K562 (cell line): ENCODE data around the gene FCGBP. TPM values are rescaled to one million over a fixed set of nuclear protein-coding genes. Genes with fewer than 3 reads are reported as not detected.
"Not testable (repeated sequence)": the region's sequence is repeated elsewhere in the genome, so short reads cannot be mapped to it uniquely, and the experiment has no call there.

Source experiments
- ATAC-seq: fragments of 200-7000 bp; cut with Tn5 transposase; 3 replicates; pipeline ENCODE4 v1.9.1; 2020; ENCODE audit warnings: moderate library complexity
- BruUV-seq: library from RNA; stranded (reverse); fragments of 400-500 nt; replicated peaks from 2 replicates; lab custom pipeline; 2021; lab: Mats Ljungman, UMichigan
- CTCF ChIA-PET: fragments of 300-600 bp; formaldehyde crosslinking; extraction: SDS; loops from one replicate; lab custom pipeline; 2021; ENCODE audit warnings: low intra/inter-chr PET ratio; lab: Yijun Ruan, JAX
- POLR2A ChIA-PET: fragments of 300-600, 350-650 bp; sonication (Branson Sonifier 250); formaldehyde crosslinking; extraction: SDS; loops from one replicate; lab custom pipeline; 2021; ENCODE audit warnings: antibody characterized with exemption, inconsistent platforms; lab: Yijun Ruan, JAX
- DNase-seq, 4 experiments: peaks; one replicate each; pipeline versions ENCODE4 v3.0.0 to v3.0.0-alpha.2; 2011 to 2018; ENCODE audit warnings: low spot score in 3 of 4, mixed read lengths in 3 of 4; ENCODE audit errors: extremely low read depth in 1 of 4
- FAIRE-seq: peaks from 2 replicates; lab custom pipeline; 2011; peaks lifted over from hg19 to GRCh38; lab: Jason Lieb, UNC
- H2AFZ ChIP-seq: 2 replicates; pipeline ENCODE4 v1.6.0; 2011; ENCODE audit warnings: low read depth, low read length, control low read depth, inconsistent platforms
- H3K27ac ChIP-seq: fragments of 200-600 bp; 3 replicates; pipeline ENCODE4 v1.8.0; 2011; ENCODE audit warnings: low read depth, mild to moderate bottlenecking, control low read depth, inconsistent platforms, low read length, moderate library complexity, mixed read lengths; ENCODE audit errors: extremely low read depth
- H3K27me3 ChIP-seq, 2 experiments: fragments of 300-600 bp in 1 of 2; 2 replicates in 1 of 2; 3 replicates in 1 of 2; pipeline versions ENCODE4 v1.6.0 to v1.8.0; 2011; ENCODE audit warnings: inconsistent platforms in 2 of 2, low read length in 2 of 2, mild to moderate bottlenecking in 1 of 2, mixed read lengths in 1 of 2, moderate library complexity in 1 of 2; ENCODE audit not compliant: control insufficient read depth in 2 of 2, insufficient read depth in 2 of 2
- H3K36me3 ChIP-seq: fragments of 300-600 bp; 3 replicates; pipeline ENCODE4 v1.8.0; 2011; ENCODE audit warnings: mild to moderate bottlenecking, low read length, inconsistent platforms; ENCODE audit not compliant: control insufficient read depth, insufficient read depth
- H3K4me1 ChIP-seq, 2 experiments: fragments of 200-600 bp in 1 of 2; replicated peaks in 1 of 2; 2 replicates in 1 of 2; 3 replicates in 1 of 2; pipeline versions ENCODE4 v1.5.1 to v1.8.0; 2011; ENCODE audit warnings: inconsistent platforms in 2 of 2, low read length in 2 of 2, mild to moderate bottlenecking in 1 of 2, mixed read lengths in 1 of 2, moderate library complexity in 1 of 2; ENCODE audit not compliant: control insufficient read depth in 2 of 2, insufficient read depth in 2 of 2
- H3K4me2 ChIP-seq: 2 replicates; pipeline ENCODE4 v1.6.1; 2011; ENCODE audit warnings: low read length, control low read depth, inconsistent platforms, mixed read lengths; ENCODE audit not compliant: insufficient read depth
- H3K4me3 ChIP-seq: fragments of 200-600 bp; sonication (generic), shearing (Covaris generic); 2 replicates; pipeline ENCODE4 v1.5.1; 2016; ENCODE audit warnings: control low read depth, inconsistent platforms
- H3K79me2 ChIP-seq: fragments of 200-600 bp; 3 replicates; pipeline ENCODE4 v1.8.0; 2011; ENCODE audit warnings: low read length, inconsistent platforms; ENCODE audit not compliant: control insufficient read depth, insufficient read depth
- H3K9ac ChIP-seq, 2 experiments: 2 replicates each; pipeline versions ENCODE4 v1.6.0 to v1.6.1; 2011; ENCODE audit warnings: low read depth in 2 of 2, low read length in 2 of 2, control low read depth in 1 of 2, inconsistent platforms in 1 of 2, mild to moderate bottlenecking in 1 of 2, mixed read lengths in 1 of 2; ENCODE audit not compliant: insufficient read depth in 1 of 2
- H3K9me1 ChIP-seq: one replicate; pipeline ENCODE4 v1.6.0; 2011; ENCODE audit warnings: inconsistent platforms, mild to moderate bottlenecking, low read length, moderate library complexity; ENCODE audit not compliant: control insufficient read depth, insufficient read depth
- H3K9me3 ChIP-seq: replicated peaks from 2 replicates; pipeline ENCODE4 v1.5.1; 2011; ENCODE audit warnings: low read depth, low read length, inconsistent platforms; ENCODE audit not compliant: control insufficient read depth, insufficient read depth
- H4K20me1 ChIP-seq: replicated peaks from 2 replicates; pipeline ENCODE4 v1.6.1; 2011; ENCODE audit warnings: low read length, inconsistent platforms, mixed read lengths; ENCODE audit not compliant: control insufficient read depth, insufficient read depth
- CTCF ChIP-seq, 3 experiments: IDR thresholded peaks in 2 of 3; conservative IDR thresholded peaks in 1 of 3; 2 replicates each; pipeline ENCODE4 v1.5.1; 2011 to 2012; ENCODE audit warnings: low read length in 3 of 3, mild to moderate bottlenecking in 3 of 3, control low read depth in 2 of 3, improper control_type of control experiment in 1 of 3, inconsistent platforms in 1 of 3, low read depth in 1 of 3, mixed read lengths in 1 of 3, moderate library complexity in 1 of 3; ENCODE audit not compliant: insufficient read depth in 2 of 3
- FIP1L1 ChIP-seq: fragments of 200-400 bp; formaldehyde crosslinking; IDR thresholded peaks from 2 replicates; pipeline ENCODE4 v1.6.1; 2018; ENCODE audit warnings: mild to moderate bottlenecking, low read depth, low read length; ENCODE audit not compliant: poor library complexity, severe bottlenecking
- NFIC ChIP-seq: fragments of 450-650 bp; IDR thresholded peaks from 2 replicates; pipeline ENCODE4 v1.6.1; 2017; ENCODE audit warnings: mild to moderate bottlenecking, inconsistent platforms
- TRIM24 ChIP-seq, 2 experiments: fragments of 450-650 bp; IDR thresholded peaks; 2 replicates each; pipeline ENCODE4 v1.6.1; 2016
- ZBTB7A ChIP-seq: IDR thresholded peaks from 2 replicates; pipeline ENCODE4 v1.6.1; 2011; ENCODE audit warnings: low read depth, mild to moderate bottlenecking, low read length, moderate library complexity, borderline replicate concordance; ENCODE audit not compliant: control insufficient read depth
- WGBS: fragments of 100-300 bp; shearing (Covaris generic); methylation state at CpG from one replicate; pipeline ENCODE4 v1.1.6; 2016; ENCODE audit warnings: low coverage, mixed read lengths; ENCODE audit not compliant: insufficient coverage; ENCODE audit errors: missing lambda C conversion rate; 5-methylcytosine and 5-hydroxymethylcytosine counted together
- in situ Hi-C: fragments of 300-500 bp; cut with MboI; formaldehyde crosslinking; loops from 4 replicates; pipeline ENCODE4 v1.15.0; 2018; ENCODE audit warnings: inconsistent platforms, mixed read lengths
- intact Hi-C: fragments of 100-400 bp; cut with micrococcal nuclease; formaldehyde crosslinking; loops from 2 replicates; pipeline ENCODE4 v1.14.2; 2022
- polyA plus RNA-seq, 8 experiments: library from polyadenylated mRNA; depleted of rRNA in 4 of 8; stranded (reverse) in 5 of 8; unstranded in 3 of 8; fragments of >200 nt; fragmentation: Nextera tagmentation in 2 of 8; fragmentation: Illumina TruSeq in 1 of 8; extraction: Ambion mirVana in 2 of 8; extraction: Trizol in 1 of 8; gene quantifications; 2 replicates each; pipeline versions ENCODE4 v1.2.1 to v1.2.3, GENCODE V29; 2011 to 2014; ENCODE audit warnings: inconsistent platforms in 1 of 8, missing spikeins in 1 of 8
- total RNA-seq, 7 experiments: library from RNA; depleted of rRNA in 6 of 7; stranded (reverse); fragments of >200 nt in 6 of 7; fragmentation: Illumina TruSeq in 2 of 7; extraction: Trizol in 2 of 7; gene quantifications; 2 replicates each; pipeline versions ENCODE4 v1.2.1 to v1.2.3, GENCODE V29; 2011 to 2021; ENCODE audit warnings: low replicate concordance in 1 of 7
- TF ChIP-seq, protein P1 (sequence below): fragments of 450-650 bp; IDR thresholded peaks from 2 replicates; pipeline ENCODE4 v1.6.1; 2016; ENCODE audit warnings: mild to moderate bottlenecking, moderate library complexity

Gene FCGBP
- total and polyA plus RNA-seq, 9 of the 15 experiments (the other 6 are each of a cell fraction or from before 2014, with no cell fraction given) = 0.01 to 1.5 (median 0.13) TPM; not detected in 4

- peak overlapping the region in 1 of 2 experiments; percentile 75; a peak in 2 of 4 replicates for H3K9ac ChIP-seq
- H3K9me3 ChIP-seq, H3K4me1 ChIP-seq, H3K79me2 ChIP-seq, BruUV-seq, in situ Hi-C loops, H3K4me3 ChIP-seq, POLR2A ChIA-PET, H3K36me3 ChIP-seq, H4K20me1 ChIP-seq, CTCF ChIA-PET, FAIRE-seq, H3K9me1 ChIP-seq, H3K27ac ChIP-seq: not testable (repeated sequence)
- H3K27me3 ChIP-seq = peaks cover 22 to 32% of the 10 kb centered on the region in 2 experiments
- ATAC-seq (peak; percentile 88), DNase-seq (peak; percentile 50 to 62 (median 57))
- peak overlapping the region; percentile 34 for H2AFZ ChIP-seq
- intact Hi-C loops = loop anchor here (2.0 kb wide), 1 partner anchor 15 kb away; no protein-coding TSS in a partner anchor
- H3K4me2 ChIP-seq = peak overlapping the region; percentile 22; the same call in 1 of the 2 replicates
- 13% methylated on average over 62 of the region's 64 CpGs for WGBS
- TF ChIP-seq, protein P1, sequence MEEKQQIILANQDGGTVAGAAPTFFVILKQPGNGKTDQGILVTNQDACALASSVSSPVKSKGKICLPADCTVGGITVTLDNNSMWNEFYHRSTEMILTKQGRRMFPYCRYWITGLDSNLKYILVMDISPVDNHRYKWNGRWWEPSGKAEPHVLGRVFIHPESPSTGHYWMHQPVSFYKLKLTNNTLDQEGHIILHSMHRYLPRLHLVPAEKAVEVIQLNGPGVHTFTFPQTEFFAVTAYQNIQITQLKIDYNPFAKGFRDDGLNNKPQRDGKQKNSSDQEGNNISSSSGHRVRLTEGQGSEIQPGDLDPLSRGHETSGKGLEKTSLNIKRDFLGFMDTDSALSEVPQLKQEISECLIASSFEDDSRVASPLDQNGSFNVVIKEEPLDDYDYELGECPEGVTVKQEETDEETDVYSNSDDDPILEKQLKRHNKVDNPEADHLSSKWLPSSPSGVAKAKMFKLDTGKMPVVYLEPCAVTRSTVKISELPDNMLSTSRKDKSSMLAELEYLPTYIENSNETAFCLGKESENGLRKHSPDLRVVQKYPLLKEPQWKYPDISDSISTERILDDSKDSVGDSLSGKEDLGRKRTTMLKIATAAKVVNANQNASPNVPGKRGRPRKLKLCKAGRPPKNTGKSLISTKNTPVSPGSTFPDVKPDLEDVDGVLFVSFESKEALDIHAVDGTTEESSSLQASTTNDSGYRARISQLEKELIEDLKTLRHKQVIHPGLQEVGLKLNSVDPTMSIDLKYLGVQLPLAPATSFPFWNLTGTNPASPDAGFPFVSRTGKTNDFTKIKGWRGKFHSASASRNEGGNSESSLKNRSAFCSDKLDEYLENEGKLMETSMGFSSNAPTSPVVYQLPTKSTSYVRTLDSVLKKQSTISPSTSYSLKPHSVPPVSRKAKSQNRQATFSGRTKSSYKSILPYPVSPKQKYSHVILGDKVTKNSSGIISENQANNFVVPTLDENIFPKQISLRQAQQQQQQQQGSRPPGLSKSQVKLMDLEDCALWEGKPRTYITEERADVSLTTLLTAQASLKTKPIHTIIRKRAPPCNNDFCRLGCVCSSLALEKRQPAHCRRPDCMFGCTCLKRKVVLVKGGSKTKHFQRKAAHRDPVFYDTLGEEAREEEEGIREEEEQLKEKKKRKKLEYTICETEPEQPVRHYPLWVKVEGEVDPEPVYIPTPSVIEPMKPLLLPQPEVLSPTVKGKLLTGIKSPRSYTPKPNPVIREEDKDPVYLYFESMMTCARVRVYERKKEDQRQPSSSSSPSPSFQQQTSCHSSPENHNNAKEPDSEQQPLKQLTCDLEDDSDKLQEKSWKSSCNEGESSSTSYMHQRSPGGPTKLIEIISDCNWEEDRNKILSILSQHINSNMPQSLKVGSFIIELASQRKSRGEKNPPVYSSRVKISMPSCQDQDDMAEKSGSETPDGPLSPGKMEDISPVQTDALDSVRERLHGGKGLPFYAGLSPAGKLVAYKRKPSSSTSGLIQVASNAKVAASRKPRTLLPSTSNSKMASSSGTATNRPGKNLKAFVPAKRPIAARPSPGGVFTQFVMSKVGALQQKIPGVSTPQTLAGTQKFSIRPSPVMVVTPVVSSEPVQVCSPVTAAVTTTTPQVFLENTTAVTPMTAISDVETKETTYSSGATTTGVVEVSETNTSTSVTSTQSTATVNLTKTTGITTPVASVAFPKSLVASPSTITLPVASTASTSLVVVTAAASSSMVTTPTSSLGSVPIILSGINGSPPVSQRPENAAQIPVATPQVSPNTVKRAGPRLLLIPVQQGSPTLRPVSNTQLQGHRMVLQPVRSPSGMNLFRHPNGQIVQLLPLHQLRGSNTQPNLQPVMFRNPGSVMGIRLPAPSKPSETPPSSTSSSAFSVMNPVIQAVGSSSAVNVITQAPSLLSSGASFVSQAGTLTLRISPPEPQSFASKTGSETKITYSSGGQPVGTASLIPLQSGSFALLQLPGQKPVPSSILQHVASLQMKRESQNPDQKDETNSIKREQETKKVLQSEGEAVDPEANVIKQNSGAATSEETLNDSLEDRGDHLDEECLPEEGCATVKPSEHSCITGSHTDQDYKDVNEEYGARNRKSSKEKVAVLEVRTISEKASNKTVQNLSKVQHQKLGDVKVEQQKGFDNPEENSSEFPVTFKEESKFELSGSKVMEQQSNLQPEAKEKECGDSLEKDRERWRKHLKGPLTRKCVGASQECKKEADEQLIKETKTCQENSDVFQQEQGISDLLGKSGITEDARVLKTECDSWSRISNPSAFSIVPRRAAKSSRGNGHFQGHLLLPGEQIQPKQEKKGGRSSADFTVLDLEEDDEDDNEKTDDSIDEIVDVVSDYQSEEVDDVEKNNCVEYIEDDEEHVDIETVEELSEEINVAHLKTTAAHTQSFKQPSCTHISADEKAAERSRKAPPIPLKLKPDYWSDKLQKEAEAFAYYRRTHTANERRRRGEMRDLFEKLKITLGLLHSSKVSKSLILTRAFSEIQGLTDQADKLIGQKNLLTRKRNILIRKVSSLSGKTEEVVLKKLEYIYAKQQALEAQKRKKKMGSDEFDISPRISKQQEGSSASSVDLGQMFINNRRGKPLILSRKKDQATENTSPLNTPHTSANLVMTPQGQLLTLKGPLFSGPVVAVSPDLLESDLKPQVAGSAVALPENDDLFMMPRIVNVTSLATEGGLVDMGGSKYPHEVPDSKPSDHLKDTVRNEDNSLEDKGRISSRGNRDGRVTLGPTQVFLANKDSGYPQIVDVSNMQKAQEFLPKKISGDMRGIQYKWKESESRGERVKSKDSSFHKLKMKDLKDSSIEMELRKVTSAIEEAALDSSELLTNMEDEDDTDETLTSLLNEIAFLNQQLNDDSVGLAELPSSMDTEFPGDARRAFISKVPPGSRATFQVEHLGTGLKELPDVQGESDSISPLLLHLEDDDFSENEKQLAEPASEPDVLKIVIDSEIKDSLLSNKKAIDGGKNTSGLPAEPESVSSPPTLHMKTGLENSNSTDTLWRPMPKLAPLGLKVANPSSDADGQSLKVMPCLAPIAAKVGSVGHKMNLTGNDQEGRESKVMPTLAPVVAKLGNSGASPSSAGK = peak; percentile 48
- peak; percentile 63; the same call in 1 of the 2 replicates for TF ChIP-seq ZBTB7A
- TF ChIP-seq FIP1L1 = peak; percentile 53
- peak in 2 of 3 experiments; percentile 1 to 28; a peak in 1 of 6 replicates for TF ChIP-seq CTCF (IDR thresholded peaks at IDR 0.05 in 2 of 3, conservative IDR thresholded peaks at IDR 0.05 in 1 of 3; ENCODE audit: insufficient read depth in 2 of 3, low read depth in 1 of 3, low read length in 3 of 3)
- TF ChIP-seq NFIC = peak; percentile 98
- TF ChIP-seq TRIM24 (IDR thresholded peaks at IDR 0.05) = 0 out of 4 replicates have a peak, but pooled peaks of 1 of the 2 experiments have one; percentile 16
Observed at GRCh38 chr19:39891660-39892505, 42.6 kb downstream of the FCGBP start.
